Breast epithelium (tissue), 4 donors: ENCODE data around the gene CNTN5. TPM values are rescaled to one million over a fixed set of nuclear protein-coding genes. Genes with fewer than 3 reads are reported as not detected.

Experiments used
- DNase-seq, 2 donors: peaks; one replicate each; pipeline ENCODE4 v3.0.0-alpha.2; 2019; ENCODE audit warnings: low spot score in 2 of 2
- H3K27ac ChIP-seq, 2 donors: fragments of 200-600 bp; sonication (generic) in 1 of 2; one replicate each; pipeline ENCODE4 v1.5.1; 2016 to 2019; ENCODE audit warnings: mild to moderate bottlenecking in 1 of 2
- H3K27me3 ChIP-seq, 2 donors: fragments of 200-600 bp; sonication (generic) in 1 of 2; one replicate each; pipeline versions ENCODE4 v1.5.1 to v1.6.0; 2017 to 2019; ENCODE audit warnings: control low read depth in 1 of 2, mild to moderate bottlenecking in 1 of 2
- H3K36me3 ChIP-seq: fragments of 200-600 bp; one replicate; pipeline ENCODE4 v1.5.1; 2019
- H3K4me1 ChIP-seq, 2 donors: fragments of 200-600 bp; sonication (generic); one replicate each; pipeline ENCODE4 v1.5.1; 2016 to 2019; ENCODE audit warnings: control low read depth in 1 of 2
- H3K4me3 ChIP-seq, 3 donors: fragments of 200-600 bp; sonication (generic); 1 replicate in 2 of 3; 2 replicates in 1 of 3; pipeline ENCODE4 v1.5.1; 2016 to 2019; ENCODE audit warnings: mild to moderate bottlenecking in 3 of 3, moderate library complexity in 2 of 3
- H3K9me3 ChIP-seq, 2 donors: fragments of 200-600 bp; sonication (generic) in 1 of 2; one replicate each; pipeline ENCODE4 v1.5.1; 2016 to 2019; ENCODE audit warnings: control low read depth in 1 of 2
- CTCF ChIP-seq, 3 donors: fragments of 450-650 bp; IDR thresholded peaks; one replicate each; pipeline ENCODE4 v1.5.1; 2016 to 2017; ENCODE audit warnings: antibody characterized with exemption in 3 of 3, mild to moderate bottlenecking in 3 of 3, moderate library complexity in 3 of 3
- POLR2A ChIP-seq: fragments of 450-650 bp; IDR thresholded peaks from one replicate; pipeline ENCODE4 v1.6.1; 2016; ENCODE audit warnings: antibody characterized with exemption, mild to moderate bottlenecking, moderate library complexity
- POLR2AphosphoS5 ChIP-seq, 3 donors: sonication (generic); formaldehyde crosslinking; IDR thresholded peaks; one replicate each; pipeline ENCODE4 v1.6.1; 2017; ENCODE audit warnings: antibody characterized with exemption in 3 of 3
- intact Hi-C: fragments of 100-400 bp; cut with DNase I; formaldehyde crosslinking; loops from one replicate; pipeline ENCODE4 v1.15.1; 2023; ENCODE audit warnings: low total_unique reads
- total RNA-seq, 3 donors: library from RNA; depleted of rRNA; stranded (reverse); fragments of >200 nt; gene quantifications; one replicate each; pipeline ENCODE4 v1.1.0, GENCODE V29; 2016

The CNTN5 gene
- total RNA-seq, 3 donors from 2014 or later, result not detected

DNA sequence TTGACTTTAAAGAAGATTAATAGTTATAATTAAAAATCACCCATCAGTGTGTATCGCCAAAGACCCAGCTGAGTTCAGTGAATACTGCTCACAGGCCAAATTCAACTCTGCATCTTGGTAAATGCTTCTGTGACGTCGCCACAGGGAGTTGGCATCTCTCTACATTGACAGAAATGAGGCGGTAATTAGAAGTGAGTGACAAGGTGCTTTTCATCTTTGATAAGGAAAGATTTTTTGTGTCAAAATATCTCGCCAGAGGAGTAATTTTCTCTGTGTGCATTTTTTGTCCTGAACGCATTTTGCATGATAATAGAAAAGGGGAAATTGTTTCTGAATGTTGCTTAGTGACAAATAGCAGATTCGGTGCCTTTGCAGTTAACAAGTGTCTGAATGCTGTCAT lies 345.8 kb downstream of the CNTN5 start:
- Histone ChIP-seq H3K27me3 (no peaks in the 10 kb centered on the region), H3K36me3 (no peaks in the 10 kb centered on the region), H3K4me1 (no peaks in the 10 kb centered on the region), H3K4me3 (no peak overlapping the region), H3K9me3 (no peaks in the 10 kb centered on the region), H3K27ac (no peak overlapping the region)
- TF ChIP-seq POLR2A, result no peak
- no peak for TF ChIP-seq POLR2AphosphoS5 (IDR thresholded peaks at IDR 0.05)
- no peak for TF ChIP-seq CTCF (IDR thresholded peaks at IDR 0.05)
- intact Hi-C loops, result no loop called here
- DNase-seq, result no peak

GRCh38 chr11:99368583-99368982 lies 347.8 kb downstream of the CNTN5 start:
- H3K9me3 ChIP-seq, result no peaks in the 10 kb centered on the region
- intact Hi-C loops, result no loop called here
- H3K4me3 ChIP-seq, result no peak overlapping the region
- TF ChIP-seq CTCF (IDR thresholded peaks at IDR 0.05), result no peak
- TF ChIP-seq POLR2A, result no peak
- TF ChIP-seq POLR2AphosphoS5 (IDR thresholded peaks at IDR 0.05), result no peak
- no peak for DNase-seq
- H3K36me3 ChIP-seq, result no peaks in the 10 kb centered on the region
- H3K4me1 ChIP-seq, result no peaks in the 10 kb centered on the region
- no peak overlapping the region for H3K27ac ChIP-seq
- H3K27me3 ChIP-seq, result no peaks in the 10 kb centered on the region

DNA sequence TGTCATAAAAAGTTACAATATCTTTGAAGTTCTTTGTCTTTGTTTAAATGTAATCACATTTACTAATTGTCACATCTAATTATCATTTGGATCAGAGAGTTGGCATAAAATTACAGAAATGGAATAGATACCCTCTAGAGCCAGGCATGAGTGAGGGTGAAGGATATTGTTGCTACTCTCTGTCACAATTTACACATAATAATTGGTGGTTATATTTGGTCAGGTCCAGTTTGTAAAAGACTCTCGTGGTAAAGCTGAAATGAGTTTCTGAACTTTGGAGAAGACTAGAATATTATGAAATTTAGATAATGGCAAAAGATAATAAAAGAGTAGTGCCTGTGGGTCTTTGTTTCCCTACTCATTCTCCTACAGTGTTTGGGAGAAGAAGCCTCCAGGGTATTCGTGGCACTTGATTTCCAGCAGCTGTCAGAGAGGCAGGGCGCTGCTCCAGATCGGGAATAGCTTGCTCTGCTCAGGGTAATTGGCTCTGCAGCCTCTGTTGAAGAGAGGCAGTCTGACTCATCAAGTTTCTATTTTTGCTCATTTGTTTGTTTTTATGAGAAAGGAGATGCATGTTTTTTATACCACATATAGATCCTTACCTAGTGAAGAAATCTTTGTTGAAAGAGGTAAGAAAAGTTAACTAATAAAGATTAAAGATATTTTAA lies 349.9 kb downstream of the CNTN5 start:
- H3K27me3 ChIP-seq, result no peaks in the 10 kb centered on the region
- H3K27ac ChIP-seq, result no peak overlapping the region
- intact Hi-C loops, result no loop called here
- no peak overlapping the region for H3K4me3 ChIP-seq
- no peak for TF ChIP-seq CTCF (IDR thresholded peaks at IDR 0.05)
- no peak for TF ChIP-seq POLR2A
- TF ChIP-seq POLR2AphosphoS5 (IDR thresholded peaks at IDR 0.05), result no peak
- no peaks in the 10 kb centered on the region for H3K4me1 ChIP-seq
- no peaks in the 10 kb centered on the region for H3K9me3 ChIP-seq
- H3K36me3 ChIP-seq, result no peaks in the 10 kb centered on the region
- no peak for DNase-seq

DNA sequence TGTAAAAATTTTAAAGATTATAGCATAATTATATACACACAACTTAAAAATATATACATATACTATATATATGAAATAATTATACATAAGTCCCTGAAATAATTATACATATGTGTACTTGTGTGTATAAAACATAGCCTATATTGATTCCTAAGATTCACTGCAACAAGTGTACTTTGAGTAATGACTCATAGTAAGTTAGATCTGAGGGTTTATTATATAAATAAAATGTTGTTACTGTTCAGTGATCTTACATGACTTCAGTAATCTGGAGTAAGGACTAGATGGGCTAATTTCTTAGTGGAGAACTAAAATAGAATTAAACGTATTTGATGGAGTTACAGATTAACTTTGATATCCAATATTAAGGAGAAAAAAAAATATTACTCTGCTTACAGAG lies 350.5 kb downstream of the CNTN5 start:
- no peaks in the 10 kb centered on the region for H3K9me3 ChIP-seq
- intact Hi-C loops, result no loop called here
- no peak for TF ChIP-seq POLR2AphosphoS5 (IDR thresholded peaks at IDR 0.05)
- no peak for TF ChIP-seq POLR2A
- no peak for TF ChIP-seq CTCF (IDR thresholded peaks at IDR 0.05)
- H3K27ac ChIP-seq, result no peak overlapping the region
- no peak for DNase-seq
- H3K4me3 ChIP-seq, result no peak overlapping the region
- no peaks in the 10 kb centered on the region for H3K36me3 ChIP-seq
- H3K4me1 ChIP-seq, result no peaks in the 10 kb centered on the region
- H3K27me3 ChIP-seq, result no peaks in the 10 kb centered on the region

GRCh38 chr11:99376463-99376862 lies 355.7 kb downstream of the CNTN5 start:
- Histone ChIP-seq H3K27ac (no peak overlapping the region), H3K36me3 (no peaks in the 10 kb centered on the region), H3K27me3 (no peaks in the 10 kb centered on the region), H3K9me3 (no peaks in the 10 kb centered on the region), H3K4me3 (no peak overlapping the region), H3K4me1 (no peaks in the 10 kb centered on the region)
- TF ChIP-seq POLR2AphosphoS5 (IDR thresholded peaks at IDR 0.05) (no peak), CTCF (IDR thresholded peaks at IDR 0.05) (no peak), POLR2A (no peak)
- DNase-seq, result no peak
- intact Hi-C loops, result no loop called here
